Measurements from ENCODE around the gene INPP4B.
"Not testable (repeated sequence)": the region's sequence is repeated elsewhere in the genome, so short reads cannot be mapped to it uniquely, and the experiment has no call there.

The INPP4B gene

GRCh38 chr4:142823796-142824195, 22.3 kb downstream of the INPP4B start:
- no peak for DNase-seq

- DNase-seq, result no peak
Measured at GRCh38 chr4:142818476-142818875, 27.6 kb downstream of the INPP4B start.

GRCh38 chr4:142818031-142818430, 28.1 kb downstream of the INPP4B start:
- DNase-seq, result no peak

GRCh38 chr4:142817442-142817841, 28.7 kb downstream of the INPP4B start:
- no peak for DNase-seq

- no peak for DNase-seq
Measured at GRCh38 chr4:142815834-142816233, 30.3 kb downstream of the INPP4B start.

- DNase-seq, result no peak
Measured at GRCh38 chr4:142813388-142813787, 32.7 kb downstream of the INPP4B start.

GRCh38 chr4:142812091-142812490, 34.0 kb downstream of the INPP4B start:
- DNase-seq, result no peak

- no peak for DNase-seq
Measured at GRCh38 chr4:142811034-142811433, 35.1 kb downstream of the INPP4B start.

- no peak for DNase-seq
Measured at GRCh38 chr4:142809559-142809958, 36.5 kb downstream of the INPP4B start.

- not testable (repeated sequence) for DNase-seq
Measured at GRCh38 chr4:142803879-142804278, 42.2 kb downstream of the INPP4B start.

GRCh38 chr4:142801966-142802365, 44.1 kb downstream of the INPP4B start:
- DNase-seq, result no peak

- DNase-seq, result no peak
Measured at GRCh38 chr4:142781114-142781513, 65.0 kb downstream of the INPP4B start.

- no peak for DNase-seq
Measured at GRCh38 chr4:142778900-142779299, 67.2 kb downstream of the INPP4B start.

GRCh38 chr4:142778430-142778829, 67.7 kb downstream of the INPP4B start:
- no peak for DNase-seq

- DNase-seq, result no peak
Measured at GRCh38 chr4:142777045-142777743, 68.9 kb downstream of the INPP4B start.

GRCh38 chr4:142776026-142776425, 70.1 kb downstream of the INPP4B start:
- DNase-seq, result no peak

- DNase-seq, result no peak
Measured at GRCh38 chr4:142773505-142773904, 72.6 kb downstream of the INPP4B start.

- DNase-seq, result no peak
Measured at GRCh38 chr4:142762280-142762679, 83.8 kb downstream of the INPP4B start.

GRCh38 chr4:142752202-142752786, 93.8 kb downstream of the INPP4B start:
- no peak for DNase-seq

- DNase-seq, result no peak
Measured at GRCh38 chr4:142743121-142743825, 102.8 kb downstream of the INPP4B start.

GRCh38 chr4:142741995-142742394, 104.1 kb downstream of the INPP4B start:
- DNase-seq, result no peak

GRCh38 chr4:142728233-142728632, 117.9 kb downstream of the INPP4B start:
- no peak for DNase-seq

- no peak for DNase-seq
Measured at GRCh38 chr4:142727149-142727548, 119.0 kb downstream of the INPP4B start.

- DNase-seq, result no peak
Measured at GRCh38 chr4:142725886-142726285, 120.2 kb downstream of the INPP4B start.
